ENCODE data around the gene MAVS. TPM values are rescaled to one million over a fixed set of nuclear protein-coding genes. Genes with fewer than 3 reads are reported as not detected.

The MAVS gene
- 10 to 100 TPM; 17.9 to 24.3 TPM for total RNA-seq

DNA sequence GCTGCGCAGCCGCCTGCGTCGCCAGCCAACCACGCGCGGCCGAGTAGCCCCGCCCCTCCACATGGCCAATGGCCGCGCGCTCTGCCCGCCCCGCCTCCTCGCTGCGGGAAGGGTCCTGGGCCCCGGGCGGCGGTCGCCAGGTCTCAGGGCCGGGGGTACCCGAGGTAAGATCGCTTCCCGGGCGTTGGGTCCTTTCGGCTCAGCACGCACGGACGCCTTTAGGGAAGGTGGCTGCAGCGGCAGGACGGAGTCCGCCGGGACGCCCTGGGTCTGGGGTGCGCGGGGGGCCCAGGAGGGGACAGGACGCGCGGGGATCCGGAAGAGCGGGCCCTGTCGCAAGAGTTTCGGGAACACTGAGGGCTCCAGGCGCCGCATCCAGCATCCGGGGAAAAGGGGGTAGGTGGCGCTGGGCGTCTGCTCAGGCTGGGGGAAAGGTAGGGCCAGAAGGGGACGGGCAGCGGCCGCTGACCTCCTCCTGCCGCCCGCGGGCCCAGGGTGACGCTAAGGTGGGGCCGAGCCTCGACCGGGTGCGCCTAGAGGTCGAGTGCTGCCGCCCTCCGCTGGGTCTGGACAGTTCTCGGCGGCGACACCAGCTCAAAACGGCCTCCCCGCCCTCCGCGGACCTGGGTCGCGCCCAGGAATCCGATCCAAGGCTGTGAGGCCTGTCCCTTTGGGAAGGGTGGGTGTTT, at the start of gene MAVS:
Gene MAVS, plus strand, starts transcription at position 95 of the 689 bp plus-strand sequence. CDS start 7,791 bp downstream, outside the sequence.

DNA sequence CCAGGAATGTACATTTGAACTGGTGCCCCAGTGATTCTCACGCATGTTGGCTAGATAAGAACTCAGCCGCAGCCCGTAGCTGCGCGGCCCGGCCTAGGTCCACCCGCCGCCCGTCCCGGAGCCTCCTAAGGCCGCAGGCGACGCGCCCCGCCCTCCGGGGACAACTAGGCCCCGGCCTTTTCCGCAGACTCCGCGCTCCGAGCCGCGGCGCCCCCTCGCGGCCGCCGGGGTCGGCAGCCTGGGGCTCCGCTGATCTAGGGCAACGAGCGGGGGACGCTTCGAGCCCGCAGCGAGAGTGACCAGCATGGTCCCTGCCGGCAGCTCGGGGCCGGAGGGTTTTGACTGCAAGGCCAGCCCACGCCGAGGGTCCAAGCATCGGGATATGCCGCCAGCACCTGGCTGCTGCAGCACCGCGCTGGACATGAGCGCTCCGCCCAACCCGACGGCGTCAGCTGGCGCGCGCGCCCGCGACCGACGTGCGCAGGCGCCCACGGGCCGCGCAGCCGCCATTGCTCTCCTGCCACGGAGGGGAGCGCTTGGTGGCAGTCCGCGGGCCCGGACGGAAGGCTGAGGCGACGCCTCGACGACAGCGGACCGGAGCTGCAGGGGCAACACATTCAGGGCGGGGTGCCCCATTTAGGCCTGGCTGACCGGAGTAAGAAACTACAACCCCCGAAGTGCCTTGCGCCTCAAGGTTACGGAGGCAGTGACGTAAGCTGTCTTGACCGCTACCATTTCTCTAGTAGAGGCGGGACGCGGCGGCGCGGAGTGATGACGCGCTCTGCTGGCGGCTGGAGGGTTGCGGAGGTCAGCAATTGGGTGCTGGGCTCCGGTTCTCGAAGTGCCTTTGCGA, 26.4 kb upstream of the MAVS start, which contains the start of gene AP5S1:
Gene AP5S1, plus strand, starts transcription at position 500 of the 853 bp plus-strand sequence. CDS start 1,571 bp downstream, outside the sequence.

DNA sequence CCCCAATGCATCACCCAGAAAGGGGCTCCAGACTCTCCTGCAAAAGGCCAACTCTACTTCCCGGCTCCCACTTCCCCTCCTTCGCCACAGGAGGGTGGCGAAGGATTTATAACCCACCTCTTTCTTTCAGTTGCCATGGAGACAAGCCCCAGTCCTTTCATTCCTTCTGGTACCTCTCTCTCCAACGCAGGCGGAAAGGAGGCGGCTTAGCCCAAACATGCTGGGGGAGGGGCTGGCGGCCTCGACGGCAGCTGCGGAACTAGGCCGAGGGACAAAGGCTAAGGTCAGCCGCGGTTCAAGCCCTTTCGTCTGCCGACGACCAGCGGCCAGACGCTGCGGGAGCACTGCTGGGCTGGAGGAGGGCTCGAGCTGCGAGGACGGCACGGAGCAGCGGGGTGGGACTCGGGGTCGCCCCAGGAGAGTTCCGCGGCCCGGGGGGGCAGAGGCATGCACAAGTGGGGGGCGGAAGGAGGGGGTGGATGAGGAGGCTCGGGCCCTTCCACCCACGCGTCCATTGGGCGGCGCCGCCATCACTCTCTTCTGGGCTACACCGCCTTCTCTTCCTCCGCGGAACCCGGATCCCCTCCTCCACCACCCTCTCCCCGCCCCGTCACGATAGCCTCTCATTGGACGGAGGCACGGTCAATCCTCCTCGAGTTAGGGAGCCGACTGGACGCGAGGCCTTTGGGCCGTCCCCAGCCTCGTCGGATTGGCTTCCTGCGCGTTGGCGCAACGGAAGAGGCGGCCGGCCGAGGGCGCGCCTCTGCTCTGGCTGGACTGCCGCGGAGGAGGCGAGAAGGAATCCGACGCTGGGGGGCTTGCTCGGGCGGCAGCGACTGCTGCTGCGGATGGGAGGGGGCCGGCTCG, 42.2 kb downstream of the MAVS start, which contains the start of gene PANK2:
Gene PANK2, plus strand, starts transcription at position 766 of the 867 bp plus-strand sequence.

Small RNA genes lying within 50 kb of the gene (small RNA-seq; reads per million reads assigned to genes)
- gene MIR103A2, result 141 to 233 reads per million in 2 donors

Other genes starting within 250 kb of the MAVS start
- gene GFRA4, start 183.4 kb upstream of the MAVS start, total RNA-seq, result not detected
- under 1 TPM; under 0.01 TPM for gene ADAM33, start 164.8 kb upstream of the MAVS start, total RNA-seq
- gene SIGLEC1, start 134.2 kb upstream of the MAVS start, total RNA-seq, result not detected
- under 1 TPM in 1 of 2 donors, not detected in 1; under 0.01 TPM for gene HSPA12B, start 114.1 kb upstream of the MAVS start, total RNA-seq
- 10 to 100 TPM; 22.7 to 38.0 TPM for gene ADISSP, start 79.1 kb upstream of the MAVS start, total RNA-seq
- under 1 TPM; under 0.01 TPM for gene SPEF1, start 65.4 kb upstream of the MAVS start, total RNA-seq
- gene CENPB, start 60.1 kb upstream of the MAVS start, total RNA-seq, result 100 to 1,000 TPM in 1 of 2 donors, 10 to 100 TPM in 1; 88.8 to 152 TPM
- 10 to 100 TPM; 43.7 to 74.9 TPM for gene CDC25B, start 50.5 kb upstream of the MAVS start, total RNA-seq
- gene AP5S1, start 26.3 kb upstream of the MAVS start, total RNA-seq, result 10 to 100 TPM; 22.3 to 22.7 TPM
- gene PANK2, start 42.6 kb downstream of the MAVS start, total RNA-seq, result 10 to 100 TPM; 49.6 to 63.6 TPM
- 10 to 100 TPM in 1 of 2 donors, 1 to 10 TPM in 1; 7.9 to 11.0 TPM for gene RNF24, start 168.7 kb downstream of the MAVS start, total RNA-seq

All from melanocyte of skin (primary cell).